OCI-LY7 (cell line): ENCODE measurements around the gene ZEB1. TPM values are rescaled to one million over a fixed set of nuclear protein-coding genes. Genes with fewer than 3 reads are reported as not detected.

ENCODE experiments used
- BruUV-seq: library from RNA; stranded (reverse); fragments of 400-500 nt; replicated peaks from 2 replicates; lab custom pipeline; 2021; lab: Mats Ljungman, UMichigan
- CTCF ChIA-PET: fragments of 300-600 bp; sonication (Branson Sonifier 250); formaldehyde crosslinking; loops from one replicate; lab custom pipeline; 2022; ENCODE audit warnings: antibody characterized with exemption; ENCODE audit not compliant: unreplicated experiment; lab: Charles Lee
- POLR2A ChIA-PET: fragments of 300-600 bp; sonication (Branson Sonifier 250); formaldehyde crosslinking; loops from one replicate; lab custom pipeline; 2022; ENCODE audit warnings: antibody characterized with exemption; lab: Charles Lee
- DNase-seq: peaks from one replicate; pipeline ENCODE4 v3.0.0-alpha.2; 2015; ENCODE audit warnings: low spot score
- H2AFZ ChIP-seq: fragments of 200-600 bp; sonication (generic), shearing (Covaris generic); 2 replicates; pipeline ENCODE4 v1.6.1; 2014; ENCODE audit warnings: mild to moderate bottlenecking, antibody characterized with exemption, low read length, moderate library complexity
- H3K27ac ChIP-seq: fragments of 200-600 bp; sonication (generic); 2 replicates; pipeline ENCODE4 v1.5.1; 2014; ENCODE audit warnings: mixed run types, low read depth, mild to moderate bottlenecking, moderate library complexity, low read length, inconsistent platforms; ENCODE audit not compliant: poor library complexity, severe bottlenecking
- H3K36me3 ChIP-seq: fragments of 200-600 bp; sonication (generic); 2 replicates; pipeline ENCODE4 v1.6.1; 2014; ENCODE audit warnings: mild to moderate bottlenecking, antibody characterized with exemption, low read length, moderate library complexity, mixed read lengths; ENCODE audit not compliant: insufficient read depth
- H3K4me1 ChIP-seq: fragments of 200-600 bp; sonication (generic); 2 replicates; pipeline ENCODE4 v1.5.1; 2014; ENCODE audit warnings: mild to moderate bottlenecking, low read length; ENCODE audit not compliant: insufficient read depth, poor library complexity, severe bottlenecking
- H3K4me2 ChIP-seq: fragments of 200-600 bp; sonication (generic); 2 replicates; pipeline ENCODE4 v1.6.1; 2014; ENCODE audit warnings: mild to moderate bottlenecking, low read length
- H3K4me3 ChIP-seq: fragments of 200-600 bp; sonication (generic); 2 replicates; pipeline ENCODE4 v1.5.1; 2014; ENCODE audit warnings: mild to moderate bottlenecking, low read depth, low read length; ENCODE audit not compliant: poor library complexity, severe bottlenecking
- H3K79me2 ChIP-seq: fragments of 200-600 bp; sonication (generic); 2 replicates; pipeline ENCODE4 v1.6.1; 2016; ENCODE audit warnings: low read depth, mild to moderate bottlenecking, low read length, moderate library complexity, mixed read lengths; ENCODE audit not compliant: insufficient read depth
- H3K9me2 ChIP-seq: fragments of 200-600 bp; sonication (generic); 2 replicates; pipeline ENCODE4 v1.6.1; 2016; ENCODE audit warnings: mild to moderate bottlenecking, low read length, mixed read lengths; ENCODE audit not compliant: insufficient read depth
- H3K9me3 ChIP-seq: fragments of 200-600 bp; sonication (generic); 2 replicates; pipeline ENCODE4 v1.6.1; 2014; ENCODE audit warnings: mild to moderate bottlenecking, mixed run types, low read length, mixed read lengths
- H4K20me1 ChIP-seq: fragments of 200-600 bp; sonication (generic); 2 replicates; pipeline ENCODE4 v1.6.1; 2014; ENCODE audit warnings: mild to moderate bottlenecking, antibody characterized with exemption, low read length, moderate library complexity, mixed read lengths; ENCODE audit not compliant: insufficient read depth
- EZH2phosphoT487 ChIP-seq: fragments of 200-600 bp; sonication (generic); IDR thresholded peaks from 2 replicates; pipeline ENCODE4 v1.6.1; 2018; ENCODE audit warnings: low read depth, borderline replicate concordance, mild to moderate bottlenecking, mixed run types, antibody characterized with exemption, low read length, moderate library complexity, mixed read lengths
- intact Hi-C: fragments of 100-400 bp; cut with micrococcal nuclease; formaldehyde crosslinking; loops from one replicate; pipeline ENCODE4 v1.10.0; 2022; ENCODE audit not compliant: unreplicated experiment
- total RNA-seq, 2 experiments: library from RNA; depleted of rRNA in 1 of 2; stranded (reverse); fragments of >200 nt in 1 of 2; shearing (Covaris generic) in 1 of 2; gene quantifications; 2 replicates each; pipeline ENCODE4 v1.2.3, GENCODE V29; 2014 to 2022
- TF ChIP-seq, protein P1 (sequence below): fragments of 200-600 bp; sonication (generic); conservative IDR thresholded peaks from 2 replicates; pipeline ENCODE4 v1.5.1; 2014; ENCODE audit warnings: mild to moderate bottlenecking, antibody characterized with exemption, low read length, moderate library complexity, mixed read lengths

ZEB1 gene
- total RNA-seq, 2 experiments from 2014 or later = 33.2 to 41.9 TPM

DNA sequence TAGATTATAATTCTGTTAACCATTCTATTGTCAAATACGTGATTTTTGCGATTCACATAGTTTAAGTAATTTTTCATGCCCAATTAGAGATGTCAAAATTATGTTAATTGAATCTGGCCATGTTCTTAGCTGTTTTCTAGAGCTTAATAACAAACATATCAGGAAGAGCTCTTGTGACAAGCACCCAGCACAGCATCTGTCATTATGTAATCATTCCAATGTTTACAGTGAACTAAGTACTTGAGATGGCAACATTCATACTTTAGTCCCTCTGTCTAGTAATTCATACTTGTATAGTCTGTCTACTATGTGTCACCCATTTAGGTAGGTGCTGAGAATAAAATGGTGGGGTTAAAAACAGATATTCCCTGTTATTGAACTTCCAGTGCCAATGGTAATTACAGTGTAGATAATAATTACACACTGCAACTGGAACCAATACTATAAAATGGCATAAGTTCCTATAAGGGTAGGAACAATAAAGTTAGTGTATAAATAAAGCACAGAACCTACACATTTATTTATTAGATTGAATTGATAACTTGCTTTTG is 55.2 kb downstream of the ZEB1 start:
- Histone ChIP-seq H2AFZ (no peak overlapping the region), H3K9me3 (no peaks in the 10 kb centered on the region), H3K4me3 (no peak overlapping the region), H4K20me1 (peaks cover 13% of the 10 kb centered on the region), H3K36me3 (no peaks in the 10 kb centered on the region), H3K27ac (no peak overlapping the region), H3K79me2 (peaks cover 89% of the 10 kb centered on the region; the same call in 1 of the 2 replicates), H3K4me2 (no peak overlapping the region), H3K9me2 (no peaks in the 10 kb centered on the region), H3K4me1 (no peaks in the 10 kb centered on the region)
- ChIA-PET POLR2A (interaction anchor here (0.7 kb wide), 1 partner anchor 1908 kb away, joined by 3 read pairs; no protein-coding TSS in a partner anchor), CTCF (no interaction called here)
- DNase-seq = no peak
- intact Hi-C loops = no loop called here
- no TSS peak for BruUV-seq
- TF ChIP-seq, protein P1, sequence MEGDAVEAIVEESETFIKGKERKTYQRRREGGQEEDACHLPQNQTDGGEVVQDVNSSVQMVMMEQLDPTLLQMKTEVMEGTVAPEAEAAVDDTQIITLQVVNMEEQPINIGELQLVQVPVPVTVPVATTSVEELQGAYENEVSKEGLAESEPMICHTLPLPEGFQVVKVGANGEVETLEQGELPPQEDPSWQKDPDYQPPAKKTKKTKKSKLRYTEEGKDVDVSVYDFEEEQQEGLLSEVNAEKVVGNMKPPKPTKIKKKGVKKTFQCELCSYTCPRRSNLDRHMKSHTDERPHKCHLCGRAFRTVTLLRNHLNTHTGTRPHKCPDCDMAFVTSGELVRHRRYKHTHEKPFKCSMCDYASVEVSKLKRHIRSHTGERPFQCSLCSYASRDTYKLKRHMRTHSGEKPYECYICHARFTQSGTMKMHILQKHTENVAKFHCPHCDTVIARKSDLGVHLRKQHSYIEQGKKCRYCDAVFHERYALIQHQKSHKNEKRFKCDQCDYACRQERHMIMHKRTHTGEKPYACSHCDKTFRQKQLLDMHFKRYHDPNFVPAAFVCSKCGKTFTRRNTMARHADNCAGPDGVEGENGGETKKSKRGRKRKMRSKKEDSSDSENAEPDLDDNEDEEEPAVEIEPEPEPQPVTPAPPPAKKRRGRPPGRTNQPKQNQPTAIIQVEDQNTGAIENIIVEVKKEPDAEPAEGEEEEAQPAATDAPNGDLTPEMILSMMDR = no peak
- TF ChIP-seq EZH2phosphoT487 = no peak

DNA sequence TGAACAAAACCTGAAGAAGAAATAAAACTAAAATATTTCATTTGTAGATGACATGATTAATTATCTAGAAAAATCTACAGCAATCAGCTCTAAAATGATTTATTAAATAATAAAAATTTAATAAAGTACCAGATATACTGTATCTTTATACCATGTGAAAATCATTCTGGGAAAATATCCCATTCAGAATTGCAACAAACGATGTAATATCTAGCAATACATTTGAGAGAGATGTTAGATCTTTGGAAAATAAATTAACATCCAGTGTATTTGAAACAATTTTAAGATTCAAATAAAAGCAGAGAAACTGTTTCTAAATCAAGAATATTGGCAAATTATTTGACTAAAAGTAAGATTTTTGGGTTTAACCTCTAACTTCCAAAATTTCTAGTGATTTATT is 62.2 kb downstream of the ZEB1 start:
- H4K20me1 ChIP-seq = peaks cover 9% of the 10 kb centered on the region
- ChIA-PET POLR2A (interaction anchor here (0.8 kb wide), 1 partner anchor 10 kb away, joined by 4 read pairs; no protein-coding TSS in a partner anchor), CTCF (no interaction called here)
- H3K27ac ChIP-seq = no peak overlapping the region
- H3K9me3 ChIP-seq = no peaks in the 10 kb centered on the region
- peaks cover 82% of the 10 kb centered on the region; the same call in 1 of the 2 replicates for H3K79me2 ChIP-seq
- H3K9me2 ChIP-seq = no peaks in the 10 kb centered on the region
- H3K36me3 ChIP-seq = no peaks in the 10 kb centered on the region
- peaks cover 13% of the 10 kb centered on the region for H3K4me1 ChIP-seq
- BruUV-seq = no TSS peak
- H3K4me2 ChIP-seq = no peak overlapping the region
- H3K4me3 ChIP-seq = no peak overlapping the region
- intact Hi-C loops = no loop called here
- no peak for DNase-seq
- H2AFZ ChIP-seq = no peak overlapping the region
- TF ChIP-seq EZH2phosphoT487 = no peak
- TF ChIP-seq, protein P1 = no peak

DNA sequence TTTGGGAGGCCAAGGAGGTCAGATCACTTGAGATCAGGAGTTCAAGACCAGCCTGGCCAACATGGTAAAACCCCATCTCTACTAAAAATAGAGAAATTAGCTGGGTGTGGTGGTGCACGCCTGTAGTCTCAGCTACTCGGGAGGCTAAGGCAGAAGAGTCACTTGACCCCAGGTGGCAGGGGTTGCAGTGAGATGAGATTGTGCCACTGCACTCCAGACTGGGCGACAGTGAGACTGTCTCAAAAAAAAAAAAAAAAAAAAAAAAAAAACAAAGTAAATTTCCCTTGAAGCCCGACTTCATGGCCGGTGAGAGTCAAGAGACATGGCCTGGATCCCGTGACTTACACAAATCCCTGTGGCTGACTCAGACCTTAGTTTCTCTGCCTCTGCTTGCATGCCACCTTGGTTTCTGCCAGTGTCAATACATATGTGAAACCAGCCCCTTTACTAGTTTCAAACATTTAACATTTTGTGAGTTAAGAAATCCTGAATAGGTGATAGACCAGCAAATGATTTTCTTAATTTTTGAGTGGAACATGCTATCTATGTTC is 62.8 kb downstream of the ZEB1 start:
- intact Hi-C loops = no loop called here
- no TSS peak for BruUV-seq
- CTCF ChIA-PET = no interaction called here

More for the DNA sequence above, 62.8 kb downstream of the ZEB1 start:
- DNase-seq = no peak
- peaks cover 9% of the 10 kb centered on the region for H4K20me1 ChIP-seq
- no peak overlapping the region for H2AFZ ChIP-seq
- H3K9me2 ChIP-seq = no peaks in the 10 kb centered on the region
- TF ChIP-seq, protein P1 = no peak
- no peak for TF ChIP-seq EZH2phosphoT487
- peaks cover 13% of the 10 kb centered on the region for H3K4me1 ChIP-seq
- no peak overlapping the region for H3K4me3 ChIP-seq
- POLR2A ChIA-PET = no interaction called here
- no peak overlapping the region for H3K27ac ChIP-seq
- H3K79me2 ChIP-seq = peaks cover 84% of the 10 kb centered on the region; the same call in 1 of the 2 replicates
- no peaks in the 10 kb centered on the region for H3K9me3 ChIP-seq
- H3K4me2 ChIP-seq = no peak overlapping the region
- H3K36me3 ChIP-seq = peaks cover 2% of the 10 kb centered on the region; the same call in 1 of the 2 replicates
